Upper lobe of left lung (tissue), 4 donors: ENCODE data around the gene PACS1.

Experiments
- POLR2A ChIP-seq, 4 donors: fragments of 450-650 bp; IDR thresholded peaks; one replicate each; pipeline ENCODE4 v1.5.1; 2016 to 2017; ENCODE audit warnings: antibody characterized with exemption in 4 of 4, mild to moderate bottlenecking in 2 of 4
- TF ChIP-seq, protein P1 (sequence below), 6 experiments: fragments of 450-650 bp in 4 of 6; fragments of 200-600 bp in 2 of 6; sonication (generic) in 2 of 6; IDR thresholded peaks; one replicate each; pipeline ENCODE4 v1.5.1; 2016 to 2019; ENCODE audit warnings: antibody characterized with exemption in 6 of 6

DNA sequence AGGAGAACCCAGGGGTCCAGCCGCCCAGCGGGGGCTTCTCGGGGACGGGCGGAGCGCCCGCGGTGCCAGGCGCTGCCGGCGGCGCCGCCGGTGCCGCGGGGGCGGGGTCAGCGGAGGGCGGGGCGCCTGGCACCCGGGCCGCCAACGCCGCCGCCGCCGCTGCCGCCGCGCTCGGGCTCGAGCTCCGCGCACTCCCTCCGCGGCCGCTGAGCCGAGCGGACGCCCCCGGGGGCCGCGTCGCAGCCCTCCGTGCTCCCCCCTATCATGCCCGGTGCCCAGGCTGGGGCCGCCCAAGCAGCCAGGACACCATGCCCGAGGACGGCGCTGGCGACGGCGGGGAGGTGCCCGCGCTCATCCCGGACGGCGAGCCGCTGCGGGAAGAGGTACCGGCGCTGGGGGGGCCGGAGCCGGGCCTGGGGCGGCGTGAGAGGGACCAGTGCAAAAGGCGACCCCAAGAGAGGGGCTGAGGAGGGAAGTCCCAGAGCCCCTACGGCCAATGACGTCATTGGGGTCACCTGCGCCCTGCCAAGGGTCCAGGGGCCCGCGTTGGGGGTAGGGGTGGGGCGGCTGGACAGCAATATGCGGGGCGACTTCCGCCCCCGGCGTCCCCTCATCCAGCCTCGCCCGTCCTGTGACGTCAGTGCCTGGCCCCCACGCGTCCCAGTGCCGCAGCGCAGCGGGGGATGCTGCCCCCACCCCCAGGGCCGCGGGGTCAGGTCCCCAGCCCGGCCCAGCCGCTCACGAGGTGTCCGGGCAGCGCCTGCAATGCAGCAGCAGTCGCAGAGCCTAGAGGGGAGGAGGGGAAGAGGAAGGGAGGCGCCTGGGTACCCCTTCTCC lies 221.9 kb downstream of the PACS1 start, which contains the start of gene TMEM151A:
- TF ChIP-seq, protein P1, sequence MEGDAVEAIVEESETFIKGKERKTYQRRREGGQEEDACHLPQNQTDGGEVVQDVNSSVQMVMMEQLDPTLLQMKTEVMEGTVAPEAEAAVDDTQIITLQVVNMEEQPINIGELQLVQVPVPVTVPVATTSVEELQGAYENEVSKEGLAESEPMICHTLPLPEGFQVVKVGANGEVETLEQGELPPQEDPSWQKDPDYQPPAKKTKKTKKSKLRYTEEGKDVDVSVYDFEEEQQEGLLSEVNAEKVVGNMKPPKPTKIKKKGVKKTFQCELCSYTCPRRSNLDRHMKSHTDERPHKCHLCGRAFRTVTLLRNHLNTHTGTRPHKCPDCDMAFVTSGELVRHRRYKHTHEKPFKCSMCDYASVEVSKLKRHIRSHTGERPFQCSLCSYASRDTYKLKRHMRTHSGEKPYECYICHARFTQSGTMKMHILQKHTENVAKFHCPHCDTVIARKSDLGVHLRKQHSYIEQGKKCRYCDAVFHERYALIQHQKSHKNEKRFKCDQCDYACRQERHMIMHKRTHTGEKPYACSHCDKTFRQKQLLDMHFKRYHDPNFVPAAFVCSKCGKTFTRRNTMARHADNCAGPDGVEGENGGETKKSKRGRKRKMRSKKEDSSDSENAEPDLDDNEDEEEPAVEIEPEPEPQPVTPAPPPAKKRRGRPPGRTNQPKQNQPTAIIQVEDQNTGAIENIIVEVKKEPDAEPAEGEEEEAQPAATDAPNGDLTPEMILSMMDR (IDR thresholded peaks at IDR 0.05), result no peak
- TF ChIP-seq POLR2A (IDR thresholded peaks at IDR 0.05), result no peak
